Endodermal cell (in vitro differentiated cells): ENCODE results near the gene STRA6. TPM values are rescaled to one million over a fixed set of nuclear protein-coding genes. Genes with fewer than 3 reads are reported as not detected.

Experiments used
- DNase-seq: peaks from one replicate; pipeline ENCODE4 v3.0.0-alpha.2; 2017
- H3K27ac ChIP-seq: 2 replicates; pipeline ENCODE4 v1.5.1; 2013; ENCODE audit warnings: mild to moderate bottlenecking, low read depth, low read length, moderate library complexity
- H3K27me3 ChIP-seq: 2 replicates; pipeline ENCODE4 v1.6.1; 2013; ENCODE audit warnings: mild to moderate bottlenecking, low read length, moderate library complexity; ENCODE audit not compliant: insufficient read depth, control insufficient read depth, poor library complexity, severe bottlenecking
- H3K36me3 ChIP-seq: 2 replicates; pipeline ENCODE4 v1.7.0; 2013; ENCODE audit warnings: mild to moderate bottlenecking, low read length, moderate library complexity; ENCODE audit not compliant: control insufficient read depth, insufficient read depth
- H3K4me1 ChIP-seq: one replicate; pipeline ENCODE4 v1.7.0; 2013; ENCODE audit warnings: low read length; ENCODE audit not compliant: control insufficient read depth, insufficient read depth
- H3K4me3 ChIP-seq: 2 replicates; pipeline ENCODE4 v1.5.1; 2013; ENCODE audit warnings: mild to moderate bottlenecking, low read length, moderate library complexity
- H3K9ac ChIP-seq: 2 replicates; pipeline ENCODE4 v1.6.1; 2013; ENCODE audit warnings: mild to moderate bottlenecking, low read length, moderate library complexity; ENCODE audit not compliant: poor library complexity, severe bottlenecking; ENCODE audit errors: extremely low read depth
- H3K9me3 ChIP-seq: 2 replicates; pipeline ENCODE4 v1.6.1; 2013; ENCODE audit warnings: mild to moderate bottlenecking, low read length, moderate library complexity; ENCODE audit not compliant: control insufficient read depth
- H3K27ac Mint-ChIP-seq: 2 replicates; pipeline ENCODE4 v1.8.0; 2020; ENCODE audit warnings: mixed read lengths
- H3K27me3 Mint-ChIP-seq: 2 replicates; pipeline ENCODE4 v1.8.0; 2021; ENCODE audit warnings: mild to moderate bottlenecking, mixed read lengths; ENCODE audit not compliant: insufficient read depth
- H3K36me3 Mint-ChIP-seq: 2 replicates; pipeline ENCODE4 v1.8.0; 2020; ENCODE audit warnings: low read depth, mixed read lengths
- H3K4me1 Mint-ChIP-seq: 2 replicates; pipeline ENCODE4 v1.8.0; 2020; ENCODE audit warnings: mixed read lengths
- H3K4me3 Mint-ChIP-seq: 2 replicates; pipeline ENCODE4 v1.8.0; 2020; ENCODE audit warnings: mild to moderate bottlenecking, moderate library complexity, mixed read lengths
- H3K9me3 Mint-ChIP-seq: 2 replicates; pipeline ENCODE4 v1.8.0; 2020; ENCODE audit warnings: mild to moderate bottlenecking, mixed read lengths
- WGBS, 2 experiments: methylation state at CpG; one replicate each; pipeline versions ENCODE4 v1.1.5 to v1.1.7; 2013; ENCODE audit warnings: missing lambda C conversion rate in 2 of 2, mixed read lengths in 1 of 2; ENCODE audit not compliant: insufficient coverage in 1 of 2, insufficient read length in 1 of 2; 5-methylcytosine and 5-hydroxymethylcytosine counted together
- total RNA-seq, 2 donors: library from RNA; stranded (reverse); fragmentation: NEBNext Ultra II Directional in 1 of 2; extraction: Animal tissue kit (Norgen Biotek cat#: 25700) in 1 of 2; gene quantifications; 2 replicates in 1 of 2; 3 replicates in 1 of 2; pipeline ENCODE4 v1.2.1, GENCODE V29; 2021
- TF ChIP-seq, protein P1 (sequence below): fragments of 200-600 bp; sonication (generic); conservative IDR thresholded peaks from 2 replicates; pipeline ENCODE4 v1.5.0; 2021; ENCODE audit warnings: antibody characterized with exemption, mild to moderate bottlenecking

Gene STRA6
- total RNA-seq, 2 donors from 2014 or later: 18.2 to 26.2 TPM

DNA sequence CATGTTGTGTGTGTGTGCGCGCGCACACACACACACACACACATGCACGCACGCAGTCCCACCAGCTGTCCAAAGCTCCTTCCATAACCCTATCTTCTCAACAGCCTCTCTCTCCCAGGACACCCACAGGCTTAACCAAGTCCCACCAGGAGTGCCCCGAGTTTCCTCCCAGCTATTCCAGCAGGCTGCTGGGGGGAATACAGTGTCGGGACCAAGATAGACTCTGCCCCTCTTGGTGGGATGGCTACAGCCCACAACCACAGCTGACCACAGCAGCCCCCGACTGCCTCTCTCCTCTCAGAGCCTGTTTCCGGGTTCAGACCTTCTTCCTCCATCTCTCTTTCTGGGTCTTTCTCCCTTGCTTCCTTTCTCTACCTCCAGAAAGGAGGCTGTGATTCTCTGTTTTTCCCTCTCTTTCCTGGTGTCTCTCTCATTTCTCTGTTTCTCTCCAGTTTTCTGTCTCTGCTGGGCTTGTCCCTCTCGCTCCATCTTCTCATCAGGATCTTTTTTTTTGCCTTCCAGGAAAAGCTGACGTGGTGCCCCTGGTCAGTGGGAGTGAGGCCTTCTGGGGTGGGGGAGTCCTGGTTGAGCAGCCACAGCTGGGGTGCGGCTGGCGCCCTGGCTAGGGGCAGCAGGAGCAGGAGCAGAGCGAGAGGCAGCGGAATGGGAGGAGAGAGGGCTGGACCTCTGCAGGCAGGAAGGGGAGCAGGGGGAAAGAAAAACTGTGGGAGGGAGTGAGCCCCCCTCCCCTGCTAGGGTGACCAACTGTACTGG is 32.3 kb downstream of the STRA6 start:
- 84 to 90% methylated on average over 5 to 15 of the region's 15 CpGs for WGBS, 2 experiments
- H3K27me3 Mint-ChIP-seq: peaks cover 2% of the 10 kb centered on the region
- no peak overlapping the region for H3K4me3 Mint-ChIP-seq
- no peak overlapping the region for H3K9ac ChIP-seq
- H3K4me3 ChIP-seq: no peak overlapping the region
- TF ChIP-seq, protein P1, sequence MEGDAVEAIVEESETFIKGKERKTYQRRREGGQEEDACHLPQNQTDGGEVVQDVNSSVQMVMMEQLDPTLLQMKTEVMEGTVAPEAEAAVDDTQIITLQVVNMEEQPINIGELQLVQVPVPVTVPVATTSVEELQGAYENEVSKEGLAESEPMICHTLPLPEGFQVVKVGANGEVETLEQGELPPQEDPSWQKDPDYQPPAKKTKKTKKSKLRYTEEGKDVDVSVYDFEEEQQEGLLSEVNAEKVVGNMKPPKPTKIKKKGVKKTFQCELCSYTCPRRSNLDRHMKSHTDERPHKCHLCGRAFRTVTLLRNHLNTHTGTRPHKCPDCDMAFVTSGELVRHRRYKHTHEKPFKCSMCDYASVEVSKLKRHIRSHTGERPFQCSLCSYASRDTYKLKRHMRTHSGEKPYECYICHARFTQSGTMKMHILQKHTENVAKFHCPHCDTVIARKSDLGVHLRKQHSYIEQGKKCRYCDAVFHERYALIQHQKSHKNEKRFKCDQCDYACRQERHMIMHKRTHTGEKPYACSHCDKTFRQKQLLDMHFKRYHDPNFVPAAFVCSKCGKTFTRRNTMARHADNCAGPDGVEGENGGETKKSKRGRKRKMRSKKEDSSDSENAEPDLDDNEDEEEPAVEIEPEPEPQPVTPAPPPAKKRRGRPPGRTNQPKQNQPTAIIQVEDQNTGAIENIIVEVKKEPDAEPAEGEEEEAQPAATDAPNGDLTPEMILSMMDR: no peak
- no peak overlapping the region for H3K27ac Mint-ChIP-seq
- no peaks in the 10 kb centered on the region for H3K36me3 Mint-ChIP-seq
- no peak for DNase-seq
- no peaks in the 10 kb centered on the region for H3K9me3 Mint-ChIP-seq
- no peaks in the 10 kb centered on the region for H3K9me3 ChIP-seq
- no peaks in the 10 kb centered on the region for H3K36me3 ChIP-seq
- no peaks in the 10 kb centered on the region for H3K27me3 ChIP-seq
- H3K4me1 ChIP-seq: no peaks in the 10 kb centered on the region
- H3K27ac ChIP-seq: no peak overlapping the region
- H3K4me1 Mint-ChIP-seq: peaks cover 6% of the 10 kb centered on the region

- no peak overlapping the region for H3K4me3 ChIP-seq
- no peak overlapping the region for H3K4me3 Mint-ChIP-seq
- TF ChIP-seq, protein P1: no peak
- WGBS, 2 experiments: 69% methylated on average over 3 of the region's 3 CpGs; no CpG with 5 or more reads in 1 of the 2 experiments
- no peak overlapping the region for H3K27ac ChIP-seq
- H3K4me1 ChIP-seq: no peaks in the 10 kb centered on the region
- H3K27me3 ChIP-seq: no peaks in the 10 kb centered on the region
- no peak overlapping the region for H3K27ac Mint-ChIP-seq
- no peak overlapping the region for H3K9ac ChIP-seq
- H3K36me3 Mint-ChIP-seq: no peaks in the 10 kb centered on the region
- DNase-seq: no peak
- no peaks in the 10 kb centered on the region for H3K9me3 Mint-ChIP-seq
- peaks cover 6% of the 10 kb centered on the region for H3K4me1 Mint-ChIP-seq
- peaks cover 4% of the 10 kb centered on the region for H3K27me3 Mint-ChIP-seq
- no peaks in the 10 kb centered on the region for H3K36me3 ChIP-seq
- no peaks in the 10 kb centered on the region for H3K9me3 ChIP-seq
These were observed 33.9 kb downstream of the STRA6 start for GRCh38 chr15:74168711-74169126.

DNA sequence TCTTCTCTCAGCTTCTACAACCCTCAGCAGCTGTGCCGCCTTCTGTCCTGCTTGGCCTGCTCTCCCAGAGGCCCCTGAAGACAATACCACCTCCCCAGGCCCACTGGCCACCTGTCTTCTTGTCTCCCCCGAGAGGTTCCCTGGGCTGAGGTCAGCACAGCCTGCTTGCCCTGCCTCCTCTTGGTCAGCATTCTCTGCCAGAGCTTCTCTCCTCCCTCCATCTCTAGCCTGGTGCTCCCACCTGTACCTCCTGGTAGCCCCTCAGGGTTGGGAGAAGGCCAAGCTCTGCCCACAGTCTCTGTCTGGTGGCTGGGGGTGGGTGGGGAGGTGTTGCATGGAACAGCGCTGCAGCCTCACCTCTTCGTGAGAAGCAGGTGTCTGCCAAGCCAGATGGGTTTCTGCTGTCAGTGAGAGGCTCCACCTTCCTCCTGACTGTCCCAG is 34.7 kb downstream of the STRA6 start:
- no peaks in the 10 kb centered on the region for H3K36me3 Mint-ChIP-seq
- 79 to 85% methylated on average over 2 to 4 of the region's 4 CpGs for WGBS, 2 experiments
- Histone ChIP-seq H3K27ac (no peak overlapping the region), H3K9ac (no peak overlapping the region), H3K9me3 (no peaks in the 10 kb centered on the region), H3K4me1 (no peaks in the 10 kb centered on the region), H3K27me3 (no peaks in the 10 kb centered on the region), H3K4me3 (no peak overlapping the region), H3K36me3 (no peaks in the 10 kb centered on the region)
- H3K9me3 Mint-ChIP-seq: no peaks in the 10 kb centered on the region
- no peak overlapping the region for H3K27ac Mint-ChIP-seq
- peak; percentile 38 for DNase-seq
- no peak overlapping the region for H3K4me3 Mint-ChIP-seq
- H3K4me1 Mint-ChIP-seq: no peaks in the 10 kb centered on the region
- TF ChIP-seq, protein P1: no peak
- H3K27me3 Mint-ChIP-seq: peaks cover 4% of the 10 kb centered on the region
